Measurements from ENCODE around the gene TBL1Y.

DNA sequence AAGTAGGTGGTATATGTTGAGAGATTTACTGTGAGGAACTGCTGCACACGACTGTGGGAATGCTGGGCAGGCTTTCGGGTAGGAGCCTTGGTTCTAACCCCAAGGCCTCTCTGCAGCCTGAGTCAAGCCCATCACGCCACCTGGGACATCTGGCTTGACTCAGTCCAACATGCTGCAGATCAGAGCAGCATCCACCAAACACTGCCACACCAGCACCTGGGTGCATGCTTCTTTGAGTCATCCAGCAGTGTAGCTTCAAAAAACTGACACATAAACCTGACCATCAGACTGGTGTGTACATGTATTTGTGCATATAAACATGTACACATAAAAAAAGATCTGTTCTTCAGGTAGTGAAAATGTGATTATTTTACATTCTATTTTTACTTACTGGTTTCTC is 217.7 kb downstream of the TBL1Y start:
- TF ChIP-seq FOXM1 (IDR thresholded peaks at IDR 0.05; ENCODE audit: borderline replicate concordance) (no peak), HDGF (IDR thresholded peaks at IDR 0.05; ENCODE audit: borderline replicate concordance) (no peak), ARNT (IDR thresholded peaks at IDR 0.05) (no peak), SP1 (IDR thresholded peaks at IDR 0.05) (no peak), SUZ12 (IDR thresholded peaks at IDR 0.05) (no peak), L3MBTL2 (conservative IDR thresholded peaks at IDR 0.05) (no peak), TARDBP (IDR thresholded peaks at IDR 0.05) (no peak), ELF4 (IDR thresholded peaks at IDR 0.05) (no peak), BHLHE40 (IDR thresholded peaks at IDR 0.05; ENCODE audit: borderline replicate concordance) (no peak), NFRKB (IDR thresholded peaks at IDR 0.05) (no peak), FOXA1 (IDR thresholded peaks at IDR 0.05) (no peak)
- TF ChIP-seq, protein P1, sequence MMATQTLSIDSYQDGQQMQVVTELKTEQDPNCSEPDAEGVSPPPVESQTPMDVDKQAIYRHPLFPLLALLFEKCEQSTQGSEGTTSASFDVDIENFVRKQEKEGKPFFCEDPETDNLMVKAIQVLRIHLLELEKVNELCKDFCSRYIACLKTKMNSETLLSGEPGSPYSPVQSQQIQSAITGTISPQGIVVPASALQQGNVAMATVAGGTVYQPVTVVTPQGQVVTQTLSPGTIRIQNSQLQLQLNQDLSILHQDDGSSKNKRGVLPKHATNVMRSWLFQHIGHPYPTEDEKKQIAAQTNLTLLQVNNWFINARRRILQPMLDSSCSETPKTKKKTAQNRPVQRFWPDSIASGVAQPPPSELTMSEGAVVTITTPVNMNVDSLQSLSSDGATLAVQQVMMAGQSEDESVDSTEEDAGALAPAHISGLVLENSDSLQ (IDR thresholded peaks at IDR 0.05) = no peak
